ENCODE measurements around the gene IDNK. TPM values are rescaled to one million over a fixed set of nuclear protein-coding genes. Genes with fewer than 3 reads are reported as not detected.

The IDNK gene
- total RNA-seq, 2 donors from 2014 or later = 2.8 to 3.9 TPM

DNA sequence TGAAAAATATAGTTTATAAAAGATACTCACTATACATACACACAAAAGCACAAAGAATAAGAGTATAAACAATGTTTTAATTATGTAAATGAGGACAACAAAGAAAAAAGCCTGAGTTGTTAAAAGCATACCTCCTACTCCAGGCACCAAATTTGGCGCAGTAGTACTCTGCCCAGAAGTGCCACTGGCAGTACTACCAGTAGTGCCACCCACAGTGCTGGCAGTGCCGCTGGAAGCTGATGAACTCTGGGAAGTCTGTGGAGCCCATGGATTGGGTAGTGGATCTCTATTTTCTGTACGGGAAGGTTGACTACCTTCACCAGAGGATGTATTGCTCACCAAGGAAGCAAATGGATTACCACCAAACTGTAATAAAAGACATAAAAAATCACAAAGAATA is 54.7 kb downstream of the IDNK start:
- Histone ChIP-seq H3K9me3 (no peaks in the 10 kb centered on the region), H3K27ac (no peak overlapping the region), H3K4me3 (no peak overlapping the region), H3K4me1 (no peaks in the 10 kb centered on the region), H3K36me3 (peaks cover 58% of the 10 kb centered on the region), H3K27me3 (no peaks in the 10 kb centered on the region)
- DNase-seq (ENCODE audit: low spot score) = no peak
- TF ChIP-seq, protein P1, sequence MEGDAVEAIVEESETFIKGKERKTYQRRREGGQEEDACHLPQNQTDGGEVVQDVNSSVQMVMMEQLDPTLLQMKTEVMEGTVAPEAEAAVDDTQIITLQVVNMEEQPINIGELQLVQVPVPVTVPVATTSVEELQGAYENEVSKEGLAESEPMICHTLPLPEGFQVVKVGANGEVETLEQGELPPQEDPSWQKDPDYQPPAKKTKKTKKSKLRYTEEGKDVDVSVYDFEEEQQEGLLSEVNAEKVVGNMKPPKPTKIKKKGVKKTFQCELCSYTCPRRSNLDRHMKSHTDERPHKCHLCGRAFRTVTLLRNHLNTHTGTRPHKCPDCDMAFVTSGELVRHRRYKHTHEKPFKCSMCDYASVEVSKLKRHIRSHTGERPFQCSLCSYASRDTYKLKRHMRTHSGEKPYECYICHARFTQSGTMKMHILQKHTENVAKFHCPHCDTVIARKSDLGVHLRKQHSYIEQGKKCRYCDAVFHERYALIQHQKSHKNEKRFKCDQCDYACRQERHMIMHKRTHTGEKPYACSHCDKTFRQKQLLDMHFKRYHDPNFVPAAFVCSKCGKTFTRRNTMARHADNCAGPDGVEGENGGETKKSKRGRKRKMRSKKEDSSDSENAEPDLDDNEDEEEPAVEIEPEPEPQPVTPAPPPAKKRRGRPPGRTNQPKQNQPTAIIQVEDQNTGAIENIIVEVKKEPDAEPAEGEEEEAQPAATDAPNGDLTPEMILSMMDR (IDR thresholded peaks at IDR 0.05) = no peak

DNA sequence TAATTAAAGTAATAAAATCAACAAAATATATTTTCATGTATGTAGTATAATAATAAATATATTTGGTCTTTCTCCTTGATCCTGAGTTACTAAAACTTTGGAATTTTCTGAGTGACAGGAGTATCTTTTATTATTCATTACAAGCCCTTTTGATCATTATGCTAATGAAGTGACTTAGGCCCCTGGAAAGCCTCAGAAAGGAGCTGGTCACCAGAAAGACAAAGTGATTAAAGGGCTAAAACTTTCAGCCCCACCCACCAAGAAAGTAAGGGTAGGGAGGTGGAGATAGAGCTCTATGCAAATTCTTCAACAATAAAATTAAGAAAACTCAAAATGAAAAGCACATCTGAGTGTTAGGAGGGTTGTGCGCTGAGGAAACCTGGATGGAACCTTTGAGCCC is 57.3 kb downstream of the IDNK start:
- Histone ChIP-seq H3K36me3 (peaks cover 50% of the 10 kb centered on the region), H3K9me3 (no peaks in the 10 kb centered on the region), H3K4me1 (no peaks in the 10 kb centered on the region), H3K27me3 (no peaks in the 10 kb centered on the region), H3K4me3 (no peak overlapping the region), H3K27ac (no peak overlapping the region)
- no peak for DNase-seq (ENCODE audit: low spot score)
- TF ChIP-seq, protein P1 (IDR thresholded peaks at IDR 0.05) = no peak

DNA sequence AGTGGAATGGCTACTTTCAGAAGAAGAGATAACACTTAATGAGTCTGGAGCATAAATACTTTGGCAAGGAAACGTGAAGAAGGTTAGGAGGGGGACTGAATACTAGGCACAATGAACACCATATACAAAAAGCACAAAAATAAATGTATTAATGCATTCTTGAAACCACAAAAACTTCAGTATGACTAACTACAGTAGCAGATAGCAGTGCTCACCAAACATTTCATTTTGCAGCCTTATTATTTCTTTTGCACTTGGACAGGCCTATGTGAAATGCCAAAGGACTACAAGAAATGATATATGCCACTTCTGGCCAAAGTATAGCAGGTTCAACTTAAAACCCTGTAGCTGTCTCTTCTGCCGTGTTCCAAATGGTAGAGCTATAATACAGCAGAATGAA is 58.5 kb downstream of the IDNK start:
- Histone ChIP-seq H3K9me3 (no peaks in the 10 kb centered on the region), H3K4me1 (no peaks in the 10 kb centered on the region), H3K27ac (no peak overlapping the region), H3K4me3 (no peak overlapping the region), H3K27me3 (no peaks in the 10 kb centered on the region), H3K36me3 (peaks cover 43% of the 10 kb centered on the region)
- TF ChIP-seq, protein P1 (IDR thresholded peaks at IDR 0.05) = no peak
- DNase-seq (ENCODE audit: low spot score) = no peak

DNA sequence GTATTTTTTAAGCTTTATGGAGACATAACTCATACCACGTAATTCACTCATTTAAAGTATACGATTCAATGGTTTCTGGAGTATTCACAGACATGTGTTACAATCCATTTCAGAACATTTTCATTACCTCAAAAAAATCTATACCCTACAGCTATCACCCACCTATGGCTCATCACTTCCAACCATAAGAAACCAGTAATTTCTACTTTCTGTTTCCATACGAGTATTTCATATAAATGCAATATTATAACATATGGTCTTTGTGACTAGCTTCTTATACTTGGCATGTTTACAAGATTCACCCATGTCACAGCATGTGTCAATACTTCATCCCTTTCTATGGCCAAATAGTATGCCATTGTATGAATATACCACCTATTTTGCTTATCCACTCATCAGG is 66.0 kb downstream of the IDNK start:
- TF ChIP-seq, protein P1 (IDR thresholded peaks at IDR 0.05) = no peak
- Histone ChIP-seq H3K4me1 (peaks cover 0 to 17% of the 10 kb centered on the region in 2 donors), H3K9me3 (no peaks in the 10 kb centered on the region), H3K4me3 (no peak overlapping the region), H3K27ac (no peak overlapping the region), H3K27me3 (no peaks in the 10 kb centered on the region), H3K36me3 (no peaks in the 10 kb centered on the region)
- DNase-seq (ENCODE audit: low spot score) = no peak

DNA sequence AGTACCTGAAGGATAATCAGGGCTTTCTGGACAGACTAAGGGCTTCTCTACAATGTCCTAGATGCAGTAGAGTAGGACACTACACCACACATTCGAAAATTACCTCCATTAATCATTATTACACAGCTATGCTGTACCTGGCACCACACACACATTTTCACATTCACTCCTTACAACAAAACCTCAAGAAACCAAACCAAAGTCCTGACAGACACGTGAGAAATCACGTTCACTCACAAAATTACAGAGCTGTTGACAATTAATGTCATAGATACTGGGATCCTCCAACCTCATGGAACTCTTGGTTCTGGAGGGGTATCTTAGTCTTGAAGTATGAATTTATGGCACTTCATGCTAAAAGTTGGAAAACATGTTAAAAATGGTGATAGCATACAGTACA is 68.5 kb downstream of the IDNK start:
- H3K4me1 ChIP-seq = peaks cover 0 to 25% of the 10 kb centered on the region in 2 donors
- TF ChIP-seq, protein P1 (IDR thresholded peaks at IDR 0.05) = no peak

More for the DNA sequence above, 68.5 kb downstream of the IDNK start:
- H3K4me3 ChIP-seq = no peak overlapping the region
- H3K27ac ChIP-seq = no peak overlapping the region
- DNase-seq (ENCODE audit: low spot score) = no peak
- no peaks in the 10 kb centered on the region for H3K36me3 ChIP-seq
- no peaks in the 10 kb centered on the region for H3K9me3 ChIP-seq
- no peaks in the 10 kb centered on the region for H3K27me3 ChIP-seq

Other genes with a start within 250 kb of the IDNK start
- 10 to 100 TPM; 31.4 to 77.5 TPM for gene FRMD3, start 84.7 kb upstream of the IDNK start, total RNA-seq
- gene UBQLN1, start 84.8 kb downstream of the IDNK start, total RNA-seq = 10 to 100 TPM; 85.2 to 89.9 TPM
- 10 to 100 TPM in 1 of 2 donors, 1 to 10 TPM in 1; 9.6 to 12.5 TPM for gene GKAP1, start 194.6 kb downstream of the IDNK start, total RNA-seq

Data from right atrium auricular region (tissue), 2 donors.